ENCODE measurements around the gene FRMD4B.
"Not testable (repeated sequence)": the region's sequence is repeated elsewhere in the genome, so short reads cannot be mapped to it uniquely, and the experiment has no call there.

FRMD4B gene

GRCh38 chr3:69236812-69237707 lies 148.8 kb downstream of the FRMD4B start:
- DNase-seq: no peak

- DNase-seq: no peak
These were observed 150.0 kb downstream of the FRMD4B start for GRCh38 chr3:69235882-69236281.

DNA sequence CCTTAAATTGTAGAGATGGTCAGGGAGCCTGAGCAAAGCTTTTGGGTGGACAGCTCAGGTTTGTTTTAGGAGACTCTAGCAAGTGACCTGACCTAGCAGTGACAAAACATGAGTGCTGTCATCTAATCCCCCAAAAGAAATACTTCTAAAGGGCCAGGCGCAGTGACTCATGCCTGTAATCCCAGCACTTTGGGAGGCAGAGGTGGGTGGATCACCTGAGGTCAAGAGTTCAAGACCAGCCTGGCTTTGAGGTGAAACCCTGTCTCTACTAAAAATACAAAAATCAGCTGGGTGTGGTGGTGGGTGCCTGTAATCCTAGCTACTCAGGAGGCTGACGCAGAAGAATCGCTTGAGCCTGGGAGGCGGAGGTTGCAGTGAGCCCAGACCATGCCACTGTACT lies 150.7 kb downstream of the FRMD4B start:
- DNase-seq: not testable (repeated sequence)

DNA sequence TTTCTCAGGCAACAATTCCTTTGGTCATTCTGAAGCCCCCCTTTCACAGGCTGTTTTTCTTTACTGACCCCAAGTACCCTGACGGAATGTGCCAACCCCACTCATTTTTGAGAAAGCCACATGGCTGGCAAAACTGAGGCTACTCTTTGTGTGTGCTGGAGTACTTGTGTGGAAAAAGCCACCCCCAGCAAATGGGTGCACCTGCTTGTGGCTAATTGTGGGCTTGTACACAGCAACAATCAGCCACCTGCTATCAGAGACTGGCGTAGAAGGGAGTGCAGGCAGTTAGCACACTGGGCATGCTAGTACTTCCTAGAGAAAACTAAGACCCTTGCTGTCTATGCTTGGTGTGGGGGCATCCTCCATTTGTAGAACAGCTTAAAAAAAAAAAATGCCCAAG lies 153.4 kb downstream of the FRMD4B start:
- DNase-seq: no peak

DNA sequence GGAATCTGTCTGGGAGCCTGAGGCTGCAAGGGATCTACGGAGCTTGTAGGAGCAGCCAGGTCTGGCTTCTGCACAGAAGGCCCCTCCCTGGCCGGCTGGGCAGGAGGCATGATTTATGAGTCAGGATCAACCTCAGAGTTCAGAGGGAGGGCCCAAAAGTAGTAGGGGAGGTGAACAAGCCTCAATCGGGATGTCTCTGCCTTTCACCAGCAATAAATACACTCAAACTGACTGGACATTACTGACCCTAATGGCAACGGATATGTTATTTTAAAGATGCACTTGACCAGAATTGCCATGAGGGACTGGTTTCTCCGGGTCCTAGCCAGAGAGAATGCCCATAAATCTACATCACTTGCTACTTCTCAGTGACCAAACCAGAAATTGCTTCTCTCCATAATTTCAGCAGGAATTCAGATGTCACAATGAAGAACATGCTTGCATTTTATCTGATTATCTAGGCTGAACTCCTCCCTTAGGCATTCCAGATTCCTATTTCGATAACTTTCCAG lies 153.9 kb downstream of the FRMD4B start:
- DNase-seq: no peak

DNA sequence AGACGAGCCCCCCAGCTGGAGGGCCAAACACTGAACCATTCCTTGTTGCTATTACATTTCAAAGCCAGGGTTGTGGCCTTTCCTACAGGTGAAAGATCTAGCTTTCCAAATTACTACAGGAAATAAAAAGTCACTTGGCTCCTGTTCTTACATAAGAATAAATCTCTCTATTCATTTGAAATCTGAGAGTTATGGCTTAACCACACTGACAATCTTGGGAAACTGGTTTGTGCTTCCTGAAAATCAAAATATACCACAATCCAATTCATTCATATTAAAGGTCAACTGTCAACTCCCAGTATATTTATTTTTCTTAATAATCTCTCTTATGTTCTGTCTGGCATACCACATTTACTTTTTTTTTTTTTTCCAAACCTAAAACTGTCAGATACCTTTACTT lies 159.8 kb downstream of the FRMD4B start:
- no peak for DNase-seq

DNA sequence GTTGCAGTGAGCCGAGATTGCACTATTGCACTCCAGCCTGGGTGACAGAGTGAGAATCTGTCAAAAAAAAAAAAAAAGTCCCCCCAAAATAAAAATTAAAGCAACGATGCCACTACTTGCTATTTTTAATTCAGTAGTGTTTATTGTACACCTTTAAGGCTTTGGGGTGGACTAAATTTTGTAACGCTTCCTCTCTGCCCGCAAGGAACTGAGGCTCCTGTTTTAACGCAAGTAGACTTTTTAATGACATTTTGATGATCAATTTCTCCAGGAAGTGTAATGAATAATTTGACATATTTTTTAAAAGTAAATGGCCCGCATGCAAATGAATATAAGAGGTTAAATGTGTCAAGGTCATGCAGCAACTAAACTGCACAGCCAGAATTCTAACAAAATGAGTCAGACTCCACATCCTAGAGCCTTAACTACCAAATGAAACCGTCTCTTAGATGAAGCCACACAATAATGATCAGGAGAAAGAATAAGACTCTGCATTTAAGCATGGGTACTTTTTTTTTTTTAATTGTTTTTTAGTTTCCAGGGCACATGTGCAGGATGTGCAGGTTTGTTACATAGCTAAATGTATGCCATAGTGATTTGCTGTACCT lies 166.7 kb downstream of the FRMD4B start:
- no peak for DNase-seq

- no peak for DNase-seq
These were observed 167.8 kb downstream of the FRMD4B start for GRCh38 chr3:69218079-69218478.

DNA sequence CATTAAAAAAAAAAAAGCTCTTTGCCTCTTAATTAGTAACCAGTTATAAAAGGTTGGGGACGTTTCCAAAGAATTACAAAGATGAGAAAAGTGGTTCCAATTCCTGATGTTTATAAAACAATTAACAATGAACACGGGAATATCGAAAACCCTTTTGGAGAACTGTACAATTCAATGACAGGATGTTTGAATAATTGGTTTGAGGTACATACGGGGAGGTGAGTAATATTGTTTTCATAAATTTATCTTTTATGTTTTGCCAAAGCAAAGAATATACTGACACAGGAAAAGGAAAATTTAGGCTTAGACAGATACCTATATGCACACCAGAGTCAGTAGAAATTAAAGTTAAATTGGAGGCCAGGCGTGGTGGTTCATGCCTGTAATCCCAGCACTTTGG lies 168.9 kb downstream of the FRMD4B start:
- no peak for DNase-seq

GRCh38 chr3:69214241-69214640 lies 171.6 kb downstream of the FRMD4B start:
- no peak for DNase-seq

- no peak for DNase-seq
These were observed 173.3 kb downstream of the FRMD4B start for GRCh38 chr3:69212411-69213160.

GRCh38 chr3:69210068-69210730 lies 175.7 kb downstream of the FRMD4B start:
- no peak for DNase-seq

DNA sequence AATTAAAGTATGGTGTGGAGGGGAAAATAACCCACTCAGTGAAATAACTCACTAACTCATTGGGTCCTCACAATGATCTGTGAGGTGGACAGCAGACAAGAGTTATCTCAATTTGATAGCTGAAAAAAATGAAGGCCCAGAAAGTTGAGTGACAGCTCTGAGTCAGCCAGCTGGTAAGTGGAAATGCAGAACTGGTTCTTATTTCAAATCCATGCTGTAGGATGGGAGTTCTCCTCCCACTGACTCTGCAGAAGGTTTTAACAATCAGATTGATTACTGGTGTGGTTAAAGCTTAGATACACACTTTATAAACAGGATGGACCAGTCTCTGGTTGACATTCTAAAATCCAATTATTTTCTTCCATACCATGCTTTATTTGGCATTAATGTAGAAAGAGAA lies 176.5 kb downstream of the FRMD4B start:
- DNase-seq: no peak

DNA sequence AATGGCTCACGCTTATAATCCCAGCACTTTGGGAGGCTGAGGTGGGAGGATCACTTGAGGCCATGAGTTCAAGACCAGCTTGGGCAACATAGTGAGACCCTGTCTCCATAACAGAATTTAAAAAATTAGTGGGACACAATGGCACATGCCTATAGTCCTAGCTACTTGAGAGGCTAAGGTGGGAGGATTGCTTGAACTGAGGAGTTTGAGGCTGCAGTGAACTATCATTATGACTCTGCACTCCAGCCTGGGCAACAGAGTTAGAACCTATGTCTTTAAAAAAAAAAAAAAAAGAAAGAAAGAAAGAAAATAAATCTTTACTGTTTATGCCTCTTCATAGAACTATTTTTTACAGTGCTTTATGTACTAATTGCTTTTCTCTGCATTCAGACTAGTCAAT lies 178.9 kb downstream of the FRMD4B start:
- no peak for DNase-seq

- no peak for DNase-seq
These were observed 180.5 kb downstream of the FRMD4B start for GRCh38 chr3:69205385-69205784.

- DNase-seq: no peak
These were observed 181.5 kb downstream of the FRMD4B start for GRCh38 chr3:69204315-69204957.

DNA sequence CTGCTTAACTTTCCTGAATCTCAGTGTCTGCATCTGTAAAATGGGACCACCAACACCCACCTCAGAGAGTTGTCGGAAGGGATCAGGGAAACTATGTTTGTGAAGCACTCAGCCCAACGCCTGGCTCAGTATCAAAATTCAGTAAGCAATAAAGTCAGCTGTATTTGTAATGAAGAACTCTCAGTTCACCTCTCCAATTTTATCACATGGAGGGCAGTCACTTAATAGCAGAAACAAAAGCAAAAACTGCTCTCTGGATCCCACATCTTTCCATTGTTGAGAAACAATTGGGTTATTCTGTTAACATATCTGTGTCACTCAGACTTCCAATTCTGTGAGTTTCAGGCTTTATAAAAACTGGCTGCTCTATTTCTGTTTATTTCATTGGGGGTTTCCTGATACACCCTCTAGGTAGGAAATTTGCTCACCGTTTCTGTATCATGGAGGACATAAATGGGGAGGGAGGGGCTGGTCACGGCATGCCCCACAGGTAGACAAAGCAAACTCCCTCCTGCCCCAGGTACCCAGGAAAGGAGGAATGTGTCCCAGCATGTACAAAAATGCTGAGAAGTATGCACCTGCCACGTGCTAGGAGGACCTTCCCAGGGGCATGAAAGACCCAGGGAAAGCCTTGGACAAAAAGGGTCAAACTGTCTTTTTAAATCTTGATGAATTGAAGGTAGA lies 182.1 kb downstream of the FRMD4B start:
- DNase-seq: no peak

GRCh38 chr3:69201658-69202057 lies 184.2 kb downstream of the FRMD4B start:
- no peak for DNase-seq

- DNase-seq: no peak
These were observed 185.4 kb downstream of the FRMD4B start for GRCh38 chr3:69200384-69201068.

GRCh38 chr3:69199942-69200341 lies 185.9 kb downstream of the FRMD4B start:
- no peak for DNase-seq

DNA sequence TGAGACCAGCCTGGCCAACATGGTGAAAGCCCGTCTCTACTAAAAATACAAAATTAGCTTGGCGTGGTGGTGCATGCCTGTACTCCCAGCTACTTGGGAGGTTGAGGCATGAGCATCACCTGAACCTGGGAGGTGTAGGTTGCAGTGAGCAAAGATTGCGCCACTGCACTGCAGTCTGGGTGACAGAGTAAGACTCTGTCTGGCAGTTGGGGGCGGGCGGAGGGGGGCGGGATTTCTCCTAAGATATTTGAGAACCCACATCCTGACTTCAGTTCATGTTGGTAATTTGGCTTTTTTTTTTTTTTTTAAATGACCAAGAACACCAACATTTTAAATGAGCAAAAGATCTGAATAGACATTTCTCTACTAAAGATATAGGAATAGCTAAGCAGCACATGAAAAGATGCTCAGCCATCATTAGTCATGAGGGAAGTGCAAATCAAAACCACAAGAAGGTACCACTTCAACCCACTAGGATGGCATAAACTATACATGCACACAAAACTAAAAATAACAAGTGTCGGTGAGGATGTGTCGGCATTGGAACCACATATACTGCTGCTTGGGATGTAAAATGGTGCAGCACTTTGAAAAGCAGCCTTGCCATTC lies 187.9 kb downstream of the FRMD4B start:
- DNase-seq: no peak
